Measurements from ENCODE around the gene LYPD6B.

The LYPD6B gene

GRCh38 chr2:149015501-149015900, 23.0 kb upstream of the LYPD6B start:
- DNase-seq, result no peak

- no peak for DNase-seq
Observed at GRCh38 chr2:149015926-149016563, 22.5 kb upstream of the LYPD6B start.

GRCh38 chr2:149017116-149017985, 21.1 kb upstream of the LYPD6B start:
- DNase-seq, result peak; percentile 83 to 85

GRCh38 chr2:149018981-149019380, 19.5 kb upstream of the LYPD6B start:
- DNase-seq, result no peak

GRCh38 chr2:149019768-149020167, 18.7 kb upstream of the LYPD6B start:
- DNase-seq, result no peak

GRCh38 chr2:149020432-149020851, 18.1 kb upstream of the LYPD6B start:
- DNase-seq, result no peak

GRCh38 chr2:149021271-149021719, 17.2 kb upstream of the LYPD6B start:
- no peak for DNase-seq

GRCh38 chr2:149021761-149022160, 16.7 kb upstream of the LYPD6B start:
- DNase-seq, result no peak

- DNase-seq, result no peak
Observed at GRCh38 chr2:149023091-149023490, 15.4 kb upstream of the LYPD6B start.

- DNase-seq, result no peak
Observed at GRCh38 chr2:149027590-149028250, 10.8 kb upstream of the LYPD6B start.

- DNase-seq, result no peak
Observed at GRCh38 chr2:149028377-149028776, 10.1 kb upstream of the LYPD6B start.

- DNase-seq, result no peak
Observed at GRCh38 chr2:149028891-149029290, 9.6 kb upstream of the LYPD6B start.

- no peak for DNase-seq
Observed at GRCh38 chr2:149029307-149029965, 9.1 kb upstream of the LYPD6B start.

GRCh38 chr2:149031396-149031795, 7.1 kb upstream of the LYPD6B start:
- no peak for DNase-seq

GRCh38 chr2:149033716-149034115, 4.8 kb upstream of the LYPD6B start:
- DNase-seq, result peak; percentile 74 to 92

GRCh38 chr2:149034406-149034805, 4.1 kb upstream of the LYPD6B start:
- no peak for DNase-seq

- DNase-seq, result no peak
Observed at GRCh38 chr2:149036507-149037293, 1.8 kb upstream of the LYPD6B start.

- no peak for DNase-seq
Observed at GRCh38 chr2:149037851-149038250, 648 bp upstream of the LYPD6B start.

GRCh38 chr2:149039213-149039724, 770 bp downstream of the LYPD6B start:
- DNase-seq, result no peak

GRCh38 chr2:149040451-149040850, 2.0 kb downstream of the LYPD6B start:
- peak in 1 of 2 experiments; percentile 15 for DNase-seq

GRCh38 chr2:149041482-149041881, 3.0 kb downstream of the LYPD6B start:
- DNase-seq, result no peak

GRCh38 chr2:149042881-149043280, 4.4 kb downstream of the LYPD6B start:
- DNase-seq, result no peak

Measured in NCI-H2081 (cell line).